HEK293 (cell line): ENCODE data around the gene IFNA21.

Experiments used
- CTCF ChIA-PET: fragments of 350-600 bp; formaldehyde crosslinking; extraction: SDS; loops from one replicate; lab custom pipeline; 2021; ENCODE audit warnings: antibody characterized with exemption; lab: Yijun Ruan, JAX
- POLR2A ChIA-PET: fragments of 300-600 bp; formaldehyde crosslinking; extraction: SDS; loops from one replicate; lab custom pipeline; 2020; ENCODE audit warnings: antibody characterized with exemption, inconsistent platforms; lab: Yijun Ruan, JAX
- H3K27ac ChIP-seq: fragments of 200-500 bp; sonication (Bioruptor generic); 2 replicates; pipeline ENCODE4 v1.5.1; 2014; ENCODE audit warnings: low read depth, low read length, control low read depth, inconsistent platforms; ENCODE audit errors: extremely low read depth
- H3K36me3 ChIP-seq, 2 experiments: fragments of 200-500 bp in 1 of 2; sonication (Bioruptor generic) in 1 of 2; 1 replicate in 1 of 2; 2 replicates in 1 of 2; pipeline ENCODE4 v1.5.1; 2014 to 2017; ENCODE audit warnings: inconsistent platforms in 2 of 2, low read length in 2 of 2; ENCODE audit not compliant: control insufficient read depth in 2 of 2, insufficient read depth in 1 of 2
- H3K4me1 ChIP-seq: fragments of 200-500 bp; sonication (Bioruptor generic); 2 replicates; pipeline ENCODE4 v1.5.1; 2014; ENCODE audit warnings: mild to moderate bottlenecking, low read length, inconsistent platforms; ENCODE audit not compliant: control insufficient read depth, insufficient read depth
- H3K4me3 ChIP-seq: 2 replicates; pipeline ENCODE4 v1.5.1; 2011; ENCODE audit warnings: low read depth, mild to moderate bottlenecking, control low read depth, low read length, moderate library complexity
- H3K9me3 ChIP-seq: fragments of 200-500 bp; sonication (Bioruptor generic); 2 replicates; pipeline ENCODE4 v1.5.1; 2014; ENCODE audit warnings: low read depth, low read length, inconsistent platforms; ENCODE audit not compliant: control insufficient read depth, insufficient read depth
- ZNF112 ChIP-seq: fragments of 450-650 bp; formaldehyde crosslinking; IDR thresholded peaks from 2 replicates; pipeline ENCODE4 v1.5.0; 2017; ENCODE audit warnings: missing biosample characterization, missing genetic modification characterization
- ZNF114 ChIP-seq: fragments of 450-650 bp; formaldehyde crosslinking; IDR thresholded peaks from 2 replicates; pipeline ENCODE4 v1.5.0; 2017; ENCODE audit warnings: missing biosample characterization, missing genetic modification characterization
- ZNF23 ChIP-seq: fragments of 450-650 bp; formaldehyde crosslinking; IDR thresholded peaks from 2 replicates; pipeline ENCODE4 v1.5.1; 2016; ENCODE audit warnings: missing biosample characterization, missing genetic modification characterization, borderline replicate concordance
- ZNF433 ChIP-seq: fragments of 450-650 bp; formaldehyde crosslinking; IDR thresholded peaks from 2 replicates; pipeline ENCODE4 v1.5.1; 2016; ENCODE audit warnings: missing biosample characterization, missing genetic modification characterization, low read depth
- ZNF529 ChIP-seq: fragments of 450-650 bp; formaldehyde crosslinking; IDR thresholded peaks from 2 replicates; pipeline ENCODE4 v1.5.1; 2017; ENCODE audit warnings: missing genetic modification characterization, missing biosample characterization; ENCODE audit not compliant: insufficient replicate concordance
- ZNF548 ChIP-seq: fragments of 450-650 bp; formaldehyde crosslinking; IDR thresholded peaks from 2 replicates; pipeline ENCODE4 v1.5.1; 2016; ENCODE audit warnings: missing biosample characterization, missing genetic modification characterization
- ZNF654 ChIP-seq: fragments of 450-650 bp; formaldehyde crosslinking; IDR thresholded peaks from 2 replicates; pipeline ENCODE4 v1.5.1; 2016; ENCODE audit warnings: low read depth, missing biosample characterization, missing genetic modification characterization
- ZNF837 ChIP-seq: fragments of 450-650 bp; formaldehyde crosslinking; IDR thresholded peaks from 2 replicates; pipeline ENCODE4 v1.5.1; 2016; ENCODE audit warnings: missing biosample characterization, missing genetic modification characterization
- TF ChIP-seq, protein P1 (sequence below): fragments of 450-650 bp; formaldehyde crosslinking; IDR thresholded peaks from 2 replicates; pipeline ENCODE4 v1.5.1; 2016; ENCODE audit warnings: missing biosample characterization, missing genetic modification characterization, borderline replicate concordance
- TF ChIP-seq, protein P2 (sequence below): fragments of 450-650 bp; formaldehyde crosslinking; conservative IDR thresholded peaks from 2 replicates; pipeline ENCODE4 v1.5.1; 2016; ENCODE audit warnings: low read depth, missing biosample characterization, missing genetic modification characterization
- TF ChIP-seq, protein P3 (sequence below): fragments of 450-650 bp; formaldehyde crosslinking; IDR thresholded peaks from 2 replicates; pipeline ENCODE4 v1.5.1; 2017; ENCODE audit warnings: missing biosample characterization, missing genetic modification characterization
- TF ChIP-seq, protein P4 (sequence below): fragments of 450-650 bp; formaldehyde crosslinking; IDR thresholded peaks from 2 replicates; pipeline ENCODE4 v1.5.1; 2016; ENCODE audit warnings: missing biosample characterization, missing genetic modification characterization, borderline replicate concordance
- TF ChIP-seq, protein P5 (sequence below): fragments of 450-650 bp; formaldehyde crosslinking; IDR thresholded peaks from 2 replicates; pipeline ENCODE4 v1.5.1; 2017; ENCODE audit warnings: missing biosample characterization, missing genetic modification characterization
- TF ChIP-seq, protein P6 (sequence below): fragments of 450-650 bp; formaldehyde crosslinking; conservative IDR thresholded peaks from 2 replicates; pipeline ENCODE4 v1.5.1; 2016; ENCODE audit warnings: low read depth, missing biosample characterization, missing genetic modification characterization

IFNA21 gene

DNA sequence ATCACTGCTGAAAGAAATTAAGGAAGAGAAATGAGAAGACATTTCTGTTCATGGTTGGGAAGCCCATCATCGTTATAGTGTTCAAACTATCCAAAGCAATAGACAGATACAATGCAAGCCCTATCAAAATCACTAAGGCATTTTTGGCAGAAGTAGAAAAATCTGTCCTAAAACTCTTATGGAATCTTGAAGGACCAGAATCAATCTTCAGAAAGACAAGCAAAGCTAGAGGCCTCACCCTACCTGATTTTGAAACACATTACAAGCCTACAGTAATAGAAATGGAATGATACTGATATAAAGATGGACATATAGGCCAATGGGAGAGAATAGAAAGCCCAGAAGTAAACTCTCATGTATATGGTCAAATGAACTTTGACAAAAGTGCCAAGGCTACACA lies 4.9 kb upstream of the IFNA21 start (continued):
- no peak for TF ChIP-seq ZNF654

DNA sequence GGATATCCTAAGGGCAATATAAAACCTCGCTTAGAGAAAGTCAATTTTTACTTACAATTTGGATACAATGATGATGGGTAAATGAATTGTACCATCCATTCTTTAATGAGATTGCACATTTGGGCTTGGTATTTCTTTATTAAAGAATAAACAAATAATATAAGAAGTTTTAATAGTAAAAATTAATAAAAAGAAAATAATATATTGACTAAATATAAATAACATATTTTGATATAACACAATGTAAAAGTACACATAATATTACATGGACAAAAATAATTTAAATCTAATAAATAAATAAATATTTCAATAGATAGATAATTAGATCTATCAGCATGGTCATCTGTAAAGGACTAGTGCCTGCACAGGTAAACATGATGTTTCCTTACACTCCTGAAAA lies 944 bp downstream of the IFNA21 start:
- H3K9me3 ChIP-seq: no peaks in the 10 kb centered on the region
- ChIA-PET POLR2A (no interaction called here), CTCF (no interaction called here)
- H3K4me3 ChIP-seq: no peak overlapping the region
- no peak overlapping the region for H3K27ac ChIP-seq
- no peaks in the 10 kb centered on the region for H3K36me3 ChIP-seq
- H3K4me1 ChIP-seq: no peaks in the 10 kb centered on the region
- TF ChIP-seq, protein P1, sequence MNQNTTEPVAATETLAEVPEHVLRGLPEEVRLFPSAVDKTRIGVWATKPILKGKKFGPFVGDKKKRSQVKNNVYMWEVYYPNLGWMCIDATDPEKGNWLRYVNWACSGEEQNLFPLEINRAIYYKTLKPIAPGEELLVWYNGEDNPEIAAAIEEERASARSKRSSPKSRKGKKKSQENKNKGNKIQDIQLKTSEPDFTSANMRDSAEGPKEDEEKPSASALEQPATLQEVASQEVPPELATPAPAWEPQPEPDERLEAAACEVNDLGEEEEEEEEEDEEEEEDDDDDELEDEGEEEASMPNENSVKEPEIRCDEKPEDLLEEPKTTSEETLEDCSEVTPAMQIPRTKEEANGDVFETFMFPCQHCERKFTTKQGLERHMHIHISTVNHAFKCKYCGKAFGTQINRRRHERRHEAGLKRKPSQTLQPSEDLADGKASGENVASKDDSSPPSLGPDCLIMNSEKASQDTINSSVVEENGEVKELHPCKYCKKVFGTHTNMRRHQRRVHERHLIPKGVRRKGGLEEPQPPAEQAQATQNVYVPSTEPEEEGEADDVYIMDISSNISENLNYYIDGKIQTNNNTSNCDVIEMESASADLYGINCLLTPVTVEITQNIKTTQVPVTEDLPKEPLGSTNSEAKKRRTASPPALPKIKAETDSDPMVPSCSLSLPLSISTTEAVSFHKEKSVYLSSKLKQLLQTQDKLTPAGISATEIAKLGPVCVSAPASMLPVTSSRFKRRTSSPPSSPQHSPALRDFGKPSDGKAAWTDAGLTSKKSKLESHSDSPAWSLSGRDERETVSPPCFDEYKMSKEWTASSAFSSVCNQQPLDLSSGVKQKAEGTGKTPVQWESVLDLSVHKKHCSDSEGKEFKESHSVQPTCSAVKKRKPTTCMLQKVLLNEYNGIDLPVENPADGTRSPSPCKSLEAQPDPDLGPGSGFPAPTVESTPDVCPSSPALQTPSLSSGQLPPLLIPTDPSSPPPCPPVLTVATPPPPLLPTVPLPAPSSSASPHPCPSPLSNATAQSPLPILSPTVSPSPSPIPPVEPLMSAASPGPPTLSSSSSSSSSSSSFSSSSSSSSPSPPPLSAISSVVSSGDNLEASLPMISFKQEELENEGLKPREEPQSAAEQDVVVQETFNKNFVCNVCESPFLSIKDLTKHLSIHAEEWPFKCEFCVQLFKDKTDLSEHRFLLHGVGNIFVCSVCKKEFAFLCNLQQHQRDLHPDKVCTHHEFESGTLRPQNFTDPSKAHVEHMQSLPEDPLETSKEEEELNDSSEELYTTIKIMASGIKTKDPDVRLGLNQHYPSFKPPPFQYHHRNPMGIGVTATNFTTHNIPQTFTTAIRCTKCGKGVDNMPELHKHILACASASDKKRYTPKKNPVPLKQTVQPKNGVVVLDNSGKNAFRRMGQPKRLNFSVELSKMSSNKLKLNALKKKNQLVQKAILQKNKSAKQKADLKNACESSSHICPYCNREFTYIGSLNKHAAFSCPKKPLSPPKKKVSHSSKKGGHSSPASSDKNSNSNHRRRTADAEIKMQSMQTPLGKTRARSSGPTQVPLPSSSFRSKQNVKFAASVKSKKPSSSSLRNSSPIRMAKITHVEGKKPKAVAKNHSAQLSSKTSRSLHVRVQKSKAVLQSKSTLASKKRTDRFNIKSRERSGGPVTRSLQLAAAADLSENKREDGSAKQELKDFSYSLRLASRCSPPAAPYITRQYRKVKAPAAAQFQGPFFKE (tag by site-specific recombination): no peak
- TF ChIP-seq, protein P2, sequence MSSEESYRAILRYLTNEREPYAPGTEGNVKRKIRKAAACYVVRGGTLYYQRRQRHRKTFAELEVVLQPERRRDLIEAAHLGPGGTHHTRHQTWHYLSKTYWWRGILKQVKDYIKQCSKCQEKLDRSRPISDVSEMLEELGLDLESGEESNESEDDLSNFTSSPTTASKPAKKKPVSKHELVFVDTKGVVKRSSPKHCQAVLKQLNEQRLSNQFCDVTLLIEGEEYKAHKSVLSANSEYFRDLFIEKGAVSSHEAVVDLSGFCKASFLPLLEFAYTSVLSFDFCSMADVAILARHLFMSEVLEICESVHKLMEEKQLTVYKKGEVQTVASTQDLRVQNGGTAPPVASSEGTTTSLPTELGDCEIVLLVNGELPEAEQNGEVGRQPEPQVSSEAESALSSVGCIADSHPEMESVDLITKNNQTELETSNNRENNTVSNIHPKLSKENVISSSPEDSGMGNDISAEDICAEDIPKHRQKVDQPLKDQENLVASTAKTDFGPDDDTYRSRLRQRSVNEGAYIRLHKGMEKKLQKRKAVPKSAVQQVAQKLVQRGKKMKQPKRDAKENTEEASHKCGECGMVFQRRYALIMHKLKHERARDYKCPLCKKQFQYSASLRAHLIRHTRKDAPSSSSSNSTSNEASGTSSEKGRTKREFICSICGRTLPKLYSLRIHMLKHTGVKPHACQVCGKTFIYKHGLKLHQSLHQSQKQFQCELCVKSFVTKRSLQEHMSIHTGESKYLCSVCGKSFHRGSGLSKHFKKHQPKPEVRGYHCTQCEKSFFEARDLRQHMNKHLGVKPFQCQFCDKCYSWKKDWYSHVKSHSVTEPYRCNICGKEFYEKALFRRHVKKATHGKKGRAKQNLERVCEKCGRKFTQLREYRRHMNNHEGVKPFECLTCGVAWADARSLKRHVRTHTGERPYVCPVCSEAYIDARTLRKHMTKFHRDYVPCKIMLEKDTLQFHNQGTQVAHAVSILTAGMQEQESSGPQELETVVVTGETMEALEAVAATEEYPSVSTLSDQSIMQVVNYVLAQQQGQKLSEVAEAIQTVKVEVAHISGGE: no peak
- TF ChIP-seq, protein P3, sequence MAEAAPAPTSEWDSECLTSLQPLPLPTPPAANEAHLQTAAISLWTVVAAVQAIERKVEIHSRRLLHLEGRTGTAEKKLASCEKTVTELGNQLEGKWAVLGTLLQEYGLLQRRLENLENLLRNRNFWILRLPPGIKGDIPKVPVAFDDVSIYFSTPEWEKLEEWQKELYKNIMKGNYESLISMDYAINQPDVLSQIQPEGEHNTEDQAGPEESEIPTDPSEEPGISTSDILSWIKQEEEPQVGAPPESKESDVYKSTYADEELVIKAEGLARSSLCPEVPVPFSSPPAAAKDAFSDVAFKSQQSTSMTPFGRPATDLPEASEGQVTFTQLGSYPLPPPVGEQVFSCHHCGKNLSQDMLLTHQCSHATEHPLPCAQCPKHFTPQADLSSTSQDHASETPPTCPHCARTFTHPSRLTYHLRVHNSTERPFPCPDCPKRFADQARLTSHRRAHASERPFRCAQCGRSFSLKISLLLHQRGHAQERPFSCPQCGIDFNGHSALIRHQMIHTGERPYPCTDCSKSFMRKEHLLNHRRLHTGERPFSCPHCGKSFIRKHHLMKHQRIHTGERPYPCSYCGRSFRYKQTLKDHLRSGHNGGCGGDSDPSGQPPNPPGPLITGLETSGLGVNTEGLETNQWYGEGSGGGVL (tag by site-specific recombination): no peak
- no peak for TF ChIP-seq ZNF23 (tag by site-specific recombination)
- TF ChIP-seq, protein P4, sequence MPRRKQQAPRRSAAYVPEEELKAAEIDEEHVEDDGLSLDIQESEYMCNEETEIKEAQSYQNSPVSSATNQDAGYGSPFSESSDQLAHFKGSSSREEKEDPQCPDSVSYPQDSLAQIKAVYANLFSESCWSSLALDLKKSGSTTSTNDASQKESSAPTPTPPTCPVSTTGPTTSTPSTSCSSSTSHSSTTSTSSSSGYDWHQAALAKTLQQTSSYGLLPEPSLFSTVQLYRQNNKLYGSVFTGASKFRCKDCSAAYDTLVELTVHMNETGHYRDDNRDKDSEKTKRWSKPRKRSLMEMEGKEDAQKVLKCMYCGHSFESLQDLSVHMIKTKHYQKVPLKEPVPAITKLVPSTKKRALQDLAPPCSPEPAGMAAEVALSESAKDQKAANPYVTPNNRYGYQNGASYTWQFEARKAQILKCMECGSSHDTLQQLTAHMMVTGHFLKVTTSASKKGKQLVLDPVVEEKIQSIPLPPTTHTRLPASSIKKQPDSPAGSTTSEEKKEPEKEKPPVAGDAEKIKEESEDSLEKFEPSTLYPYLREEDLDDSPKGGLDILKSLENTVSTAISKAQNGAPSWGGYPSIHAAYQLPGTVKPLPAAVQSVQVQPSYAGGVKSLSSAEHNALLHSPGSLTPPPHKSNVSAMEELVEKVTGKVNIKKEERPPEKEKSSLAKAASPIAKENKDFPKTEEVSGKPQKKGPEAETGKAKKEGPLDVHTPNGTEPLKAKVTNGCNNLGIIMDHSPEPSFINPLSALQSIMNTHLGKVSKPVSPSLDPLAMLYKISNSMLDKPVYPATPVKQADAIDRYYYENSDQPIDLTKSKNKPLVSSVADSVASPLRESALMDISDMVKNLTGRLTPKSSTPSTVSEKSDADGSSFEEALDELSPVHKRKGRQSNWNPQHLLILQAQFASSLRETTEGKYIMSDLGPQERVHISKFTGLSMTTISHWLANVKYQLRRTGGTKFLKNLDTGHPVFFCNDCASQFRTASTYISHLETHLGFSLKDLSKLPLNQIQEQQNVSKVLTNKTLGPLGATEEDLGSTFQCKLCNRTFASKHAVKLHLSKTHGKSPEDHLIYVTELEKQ (tag by site-specific recombination): no peak
- TF ChIP-seq ZNF114: no peak
- no peak for TF ChIP-seq ZNF112
- no peak for TF ChIP-seq ZNF548 (tag by site-specific recombination)
- no peak for TF ChIP-seq ZNF837 (tag by site-specific recombination)
- TF ChIP-seq ZNF433: no peak
- no peak for TF ChIP-seq ZNF529 (tag by site-specific recombination)
- TF ChIP-seq, protein P5, sequence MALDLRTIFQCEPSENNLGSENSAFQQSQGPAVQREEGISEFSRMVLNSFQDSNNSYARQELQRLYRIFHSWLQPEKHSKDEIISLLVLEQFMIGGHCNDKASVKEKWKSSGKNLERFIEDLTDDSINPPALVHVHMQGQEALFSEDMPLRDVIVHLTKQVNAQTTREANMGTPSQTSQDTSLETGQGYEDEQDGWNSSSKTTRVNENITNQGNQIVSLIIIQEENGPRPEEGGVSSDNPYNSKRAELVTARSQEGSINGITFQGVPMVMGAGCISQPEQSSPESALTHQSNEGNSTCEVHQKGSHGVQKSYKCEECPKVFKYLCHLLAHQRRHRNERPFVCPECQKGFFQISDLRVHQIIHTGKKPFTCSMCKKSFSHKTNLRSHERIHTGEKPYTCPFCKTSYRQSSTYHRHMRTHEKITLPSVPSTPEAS: no peak
- no peak for TF ChIP-seq ZNF654
- TF ChIP-seq, protein P6, sequence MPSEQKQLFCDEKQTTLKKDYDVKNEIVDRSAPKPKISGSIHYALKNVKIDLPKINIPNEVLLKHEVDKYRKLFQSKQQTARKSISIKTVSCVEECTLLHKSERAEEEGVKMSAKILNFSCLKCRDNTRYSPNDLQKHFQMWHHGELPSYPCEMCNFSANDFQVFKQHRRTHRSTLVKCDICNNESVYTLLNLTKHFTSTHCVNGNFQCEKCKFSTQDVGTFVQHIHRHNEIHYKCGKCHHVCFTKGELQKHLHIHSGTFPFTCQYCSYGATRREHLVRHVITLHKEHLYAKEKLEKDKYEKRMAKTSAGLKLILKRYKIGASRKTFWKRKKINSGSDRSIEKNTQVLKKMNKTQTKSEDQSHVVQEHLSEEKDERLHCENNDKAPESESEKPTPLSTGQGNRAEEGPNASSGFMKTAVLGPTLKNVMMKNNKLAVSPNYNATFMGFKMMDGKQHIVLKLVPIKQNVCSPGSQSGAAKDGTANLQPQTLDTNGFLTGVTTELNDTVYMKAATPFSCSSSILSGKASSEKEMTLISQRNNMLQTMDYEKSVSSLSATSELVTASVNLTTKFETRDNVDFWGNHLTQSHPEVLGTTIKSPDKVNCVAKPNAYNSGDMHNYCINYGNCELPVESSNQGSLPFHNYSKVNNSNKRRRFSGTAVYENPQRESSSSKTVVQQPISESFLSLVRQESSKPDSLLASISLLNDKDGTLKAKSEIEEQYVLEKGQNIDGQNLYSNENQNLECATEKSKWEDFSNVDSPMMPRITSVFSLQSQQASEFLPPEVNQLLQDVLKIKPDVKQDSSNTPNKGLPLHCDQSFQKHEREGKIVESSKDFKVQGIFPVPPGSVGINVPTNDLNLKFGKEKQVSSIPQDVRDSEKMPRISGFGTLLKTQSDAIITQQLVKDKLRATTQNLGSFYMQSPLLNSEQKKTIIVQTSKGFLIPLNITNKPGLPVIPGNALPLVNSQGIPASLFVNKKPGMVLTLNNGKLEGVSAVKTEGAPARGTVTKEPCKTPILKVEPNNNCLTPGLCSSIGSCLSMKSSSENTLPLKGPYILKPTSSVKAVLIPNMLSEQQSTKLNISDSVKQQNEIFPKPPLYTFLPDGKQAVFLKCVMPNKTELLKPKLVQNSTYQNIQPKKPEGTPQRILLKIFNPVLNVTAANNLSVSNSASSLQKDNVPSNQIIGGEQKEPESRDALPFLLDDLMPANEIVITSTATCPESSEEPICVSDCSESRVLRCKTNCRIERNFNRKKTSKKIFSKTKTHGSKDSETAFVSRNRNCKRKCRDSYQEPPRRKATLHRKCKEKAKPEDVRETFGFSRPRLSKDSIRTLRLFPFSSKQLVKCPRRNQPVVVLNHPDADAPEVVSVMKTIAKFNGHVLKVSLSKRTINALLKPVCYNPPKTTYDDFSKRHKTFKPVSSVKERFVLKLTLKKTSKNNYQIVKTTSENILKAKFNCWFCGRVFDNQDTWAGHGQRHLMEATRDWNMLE: no peak
